ENCODE measurements around the gene SELENOF. TPM values are rescaled to one million over a fixed set of nuclear protein-coding genes. Genes with fewer than 3 reads are reported as not detected.

The SELENOF gene
- total RNA-seq, 2 experiments from 2014 or later: 140 to 141 TPM

DNA sequence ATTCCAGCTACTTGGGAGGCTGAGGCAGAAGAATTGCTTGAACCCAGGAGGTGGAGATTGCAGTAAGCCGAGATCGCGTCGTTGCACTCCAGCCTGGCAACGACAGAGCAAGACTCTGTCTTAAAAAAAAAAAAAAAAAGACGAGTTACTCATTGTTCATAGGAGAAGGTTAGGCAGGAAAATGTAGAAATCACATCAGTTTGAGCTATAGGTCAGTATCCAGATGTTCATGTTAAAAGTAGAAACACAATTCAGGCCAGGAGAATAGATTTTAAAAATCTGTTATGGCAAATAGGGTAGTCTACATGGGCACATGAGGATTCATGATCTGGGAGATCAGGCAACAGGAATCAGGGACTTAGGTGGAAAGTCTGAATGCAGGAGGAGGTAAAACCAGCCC lies 57.7 kb downstream of the SELENOF start:
- Mint-ChIP-seq H3K4me3 (no peak overlapping the region), H3K36me3 (ENCODE audit: low read depth) (peaks cover 4% of the 10 kb centered on the region), H3K9me3 (ENCODE audit: low read depth) (no peaks in the 10 kb centered on the region), H3K27ac (no peak overlapping the region), H3K27me3 (no peaks in the 10 kb centered on the region), H3K4me1 (no peaks in the 10 kb centered on the region)
- intact Hi-C loops (cut with DNase I, micrococcal nuclease): no loop called here
- ChIA-PET POLR2A (no interaction called here), CTCF (interaction anchor here (0.6 to 1.3 kb wide), 4 partner anchors 47 to 543 kb away, joined by 3 to 5 read pairs (median 4); no protein-coding TSS in a partner anchor)
- no peak for DNase-seq
- ATAC-seq: no peak

DNA sequence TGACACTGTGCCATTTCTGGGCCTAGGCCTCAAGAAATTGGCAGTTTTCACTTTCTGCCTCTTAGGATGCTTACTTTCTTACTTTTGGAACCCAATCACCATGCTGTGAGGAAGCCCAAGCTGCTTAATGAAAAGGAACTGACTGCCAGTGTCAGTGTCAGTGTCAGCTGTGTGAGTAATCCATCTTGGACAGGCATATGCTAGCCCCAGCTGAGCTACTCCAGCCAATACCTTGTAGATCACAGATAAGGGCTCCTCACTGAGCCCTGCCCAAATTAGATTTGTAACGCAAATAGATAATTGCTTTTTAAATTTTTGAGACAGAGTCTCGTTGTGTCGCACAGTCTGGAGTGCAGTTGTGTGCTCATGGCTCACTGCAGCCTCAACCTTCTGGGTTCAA lies 59.6 kb downstream of the SELENOF start:
- H3K27ac Mint-ChIP-seq: no peak overlapping the region
- DNase-seq (no peak), ATAC-seq (no peak)
- H3K9me3 Mint-ChIP-seq (ENCODE audit: low read depth): no peaks in the 10 kb centered on the region
- H3K4me1 Mint-ChIP-seq: no peaks in the 10 kb centered on the region
- POLR2A ChIA-PET: no interaction called here
- intact Hi-C loops (cut with DNase I, micrococcal nuclease): no loop called here
- CTCF ChIA-PET: no interaction called here
- H3K36me3 Mint-ChIP-seq (ENCODE audit: low read depth): peaks cover 2% of the 10 kb centered on the region
- H3K4me3 Mint-ChIP-seq: no peak overlapping the region
- H3K27me3 Mint-ChIP-seq: no peaks in the 10 kb centered on the region

DNA sequence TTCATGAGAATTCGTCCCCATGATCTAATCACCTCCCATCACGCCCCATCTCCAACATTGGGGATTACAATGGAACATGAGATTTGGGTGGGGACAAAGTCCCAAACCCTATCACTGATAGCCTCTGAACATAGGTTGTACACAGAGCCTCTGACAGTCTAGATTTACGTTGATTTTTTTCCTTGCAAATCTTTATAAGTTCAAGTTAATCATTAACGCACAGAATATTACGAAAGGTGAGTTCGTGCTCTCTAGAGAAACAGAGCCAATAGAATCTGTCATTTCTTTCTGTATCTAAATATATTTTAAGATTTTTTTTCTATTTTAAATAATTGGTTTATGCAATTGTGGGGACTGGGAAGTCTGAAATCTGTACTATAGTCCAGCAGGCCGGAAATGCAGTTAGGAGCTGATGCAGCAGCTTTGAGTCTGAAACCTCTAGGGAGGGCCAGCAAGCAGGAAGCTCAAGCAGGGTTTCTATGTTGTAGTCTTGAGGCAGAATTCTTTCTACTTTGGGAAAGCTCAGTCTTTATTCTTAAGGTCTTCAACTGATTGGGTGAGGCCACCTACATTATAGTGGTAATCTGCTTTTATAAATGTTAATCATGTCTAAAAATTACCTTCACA lies 61.0 kb downstream of the SELENOF start:
- no peaks in the 10 kb centered on the region for H3K9me3 Mint-ChIP-seq (ENCODE audit: low read depth)
- H3K4me1 Mint-ChIP-seq: no peaks in the 10 kb centered on the region
- CTCF ChIA-PET: interaction anchor here (0.9 kb wide), 1 partner anchor 19 kb away, joined by 4 read pairs; no protein-coding TSS in a partner anchor
- intact Hi-C loops (cut with DNase I, micrococcal nuclease): no loop called here
- no peak overlapping the region for H3K27ac Mint-ChIP-seq
- POLR2A ChIA-PET: no interaction called here
- no peaks in the 10 kb centered on the region for H3K27me3 Mint-ChIP-seq
- ATAC-seq (no peak), DNase-seq (no peak)
- no peak overlapping the region for H3K4me3 Mint-ChIP-seq
- H3K36me3 Mint-ChIP-seq (ENCODE audit: low read depth): no peaks in the 10 kb centered on the region

DNA sequence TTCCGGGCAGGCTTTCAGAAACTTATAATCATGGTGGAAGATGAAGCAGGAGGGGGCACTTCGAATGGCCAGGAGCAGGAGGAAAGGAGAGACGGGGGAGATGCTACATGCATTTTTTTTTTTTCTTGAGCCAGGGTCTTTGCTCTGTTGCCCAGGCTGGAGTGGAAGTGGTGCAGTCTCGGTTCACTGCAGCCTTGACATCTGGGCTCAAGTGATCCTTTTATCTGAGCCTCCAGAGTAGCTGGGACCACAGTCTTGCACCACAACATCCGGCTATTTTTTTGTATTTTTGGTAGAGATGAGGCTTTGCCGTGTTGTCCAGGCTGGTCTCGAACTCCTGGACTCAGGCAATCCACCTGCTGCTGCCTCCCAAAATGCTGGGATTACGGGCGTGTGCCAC lies 61.6 kb downstream of the SELENOF start:
- H3K27me3 Mint-ChIP-seq: no peaks in the 10 kb centered on the region
- no peak overlapping the region for H3K27ac Mint-ChIP-seq
- POLR2A ChIA-PET: no interaction called here
- no peak for ATAC-seq
- H3K9me3 Mint-ChIP-seq (ENCODE audit: low read depth): no peaks in the 10 kb centered on the region
- CTCF ChIA-PET: no interaction called here
- no peak overlapping the region for H3K4me3 Mint-ChIP-seq
- H3K36me3 Mint-ChIP-seq (ENCODE audit: low read depth): no peaks in the 10 kb centered on the region
- no peak for DNase-seq
- intact Hi-C loops (cut with DNase I, micrococcal nuclease): no loop called here
- H3K4me1 Mint-ChIP-seq: no peaks in the 10 kb centered on the region

DNA sequence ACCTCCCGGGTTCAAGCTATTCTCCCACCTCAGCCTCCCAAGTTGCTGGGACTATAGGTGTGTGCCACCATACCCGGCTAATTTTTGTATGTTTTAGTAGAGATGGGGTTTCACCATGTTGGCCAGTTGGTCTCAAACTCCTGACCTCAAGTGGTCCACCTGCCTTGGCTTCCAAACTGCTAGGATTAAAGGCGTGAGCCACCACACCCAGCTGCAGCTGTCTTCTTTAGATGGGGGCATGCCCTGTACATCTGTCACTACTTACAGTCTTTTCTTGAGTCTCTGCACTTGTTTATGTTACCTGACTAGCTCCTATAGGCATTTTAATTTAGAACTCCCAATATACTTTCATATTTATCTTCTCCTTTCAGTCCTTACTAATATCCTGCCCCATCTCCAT lies 64.2 kb downstream of the SELENOF start:
- DNase-seq (no peak), ATAC-seq (no peak)
- Mint-ChIP-seq H3K36me3 (ENCODE audit: low read depth) (no peaks in the 10 kb centered on the region), H3K27ac (no peak overlapping the region), H3K27me3 (no peaks in the 10 kb centered on the region), H3K4me1 (peaks cover 5% of the 10 kb centered on the region), H3K9me3 (ENCODE audit: low read depth) (no peaks in the 10 kb centered on the region), H3K4me3 (no peak overlapping the region)
- POLR2A ChIA-PET: no interaction called here
- CTCF ChIA-PET: interaction anchor here (1.0 kb wide), 1 partner anchor 13 kb away, joined by 3 read pairs; no protein-coding TSS in a partner anchor
- intact Hi-C loops (cut with DNase I, micrococcal nuclease): no loop called here

DNA sequence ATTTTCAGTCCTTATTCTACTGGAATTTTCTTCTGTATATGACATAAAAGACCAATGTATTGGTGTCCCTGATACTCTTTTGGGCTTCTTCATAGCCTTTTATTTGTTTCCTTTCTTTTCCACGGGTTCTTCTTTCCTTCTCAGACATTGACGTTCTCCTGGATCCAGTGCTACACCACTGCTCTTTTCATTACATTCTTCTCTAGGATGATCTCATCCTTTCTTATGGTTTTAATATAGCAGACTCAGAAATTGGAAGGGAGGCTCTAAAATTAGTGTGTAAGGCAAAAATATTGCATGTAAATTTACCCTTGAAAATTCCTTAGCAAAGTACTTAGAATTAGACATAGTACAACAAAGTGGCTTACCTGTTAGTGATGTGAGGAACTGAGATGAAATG lies 65.3 kb downstream of the SELENOF start:
- ATAC-seq: no peak
- intact Hi-C loops (cut with DNase I, micrococcal nuclease): no loop called here
- ChIA-PET POLR2A (no interaction called here), CTCF (no interaction called here)
- no peak for DNase-seq
- no peaks in the 10 kb centered on the region for H3K27me3 Mint-ChIP-seq
- no peaks in the 10 kb centered on the region for H3K36me3 Mint-ChIP-seq (ENCODE audit: low read depth)
- H3K4me3 Mint-ChIP-seq: no peak overlapping the region
- H3K27ac Mint-ChIP-seq: no peak overlapping the region
- no peaks in the 10 kb centered on the region for H3K9me3 Mint-ChIP-seq (ENCODE audit: low read depth)
- peaks cover 5% of the 10 kb centered on the region for H3K4me1 Mint-ChIP-seq

DNA sequence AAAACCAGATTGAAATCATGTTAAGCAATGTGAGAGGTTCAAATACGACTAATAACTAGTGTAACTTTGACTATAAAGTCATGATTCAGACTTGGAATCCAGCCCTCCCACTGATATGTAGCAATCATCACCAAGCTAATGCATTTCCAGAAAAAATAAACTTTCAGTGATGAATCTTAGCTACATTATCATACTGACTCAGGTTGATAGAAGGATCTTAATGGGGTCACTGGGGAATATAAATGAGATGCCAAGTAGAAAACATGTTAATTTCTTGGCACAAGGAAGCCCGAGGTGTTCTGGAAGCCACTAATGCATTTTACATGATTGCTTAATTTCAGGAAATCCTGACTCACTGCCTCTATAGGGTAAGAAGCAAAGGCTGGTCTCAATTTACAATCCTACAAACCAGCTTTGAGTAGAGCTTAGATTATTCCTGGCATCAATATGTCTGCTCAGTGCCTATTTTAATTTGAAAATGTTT lies 67.7 kb downstream of the SELENOF start:
- ATAC-seq (peak; percentile 44), DNase-seq (no peak)
- Mint-ChIP-seq H3K27ac (no peak overlapping the region), H3K27me3 (no peaks in the 10 kb centered on the region), H3K9me3 (ENCODE audit: low read depth) (no peaks in the 10 kb centered on the region), H3K4me3 (no peak overlapping the region), H3K4me1 (peaks cover 5% of the 10 kb centered on the region), H3K36me3 (ENCODE audit: low read depth) (no peaks in the 10 kb centered on the region)
- intact Hi-C loops (cut with DNase I, micrococcal nuclease): no loop called here
- ChIA-PET POLR2A (no interaction called here), CTCF (interaction anchor here (0.6 to 1.4 kb wide), 4 partner anchors 13 to 239 kb away, joined by 3 to 8 read pairs (median 3); partner anchors contain the start of gene SH3GLB1)

DNA sequence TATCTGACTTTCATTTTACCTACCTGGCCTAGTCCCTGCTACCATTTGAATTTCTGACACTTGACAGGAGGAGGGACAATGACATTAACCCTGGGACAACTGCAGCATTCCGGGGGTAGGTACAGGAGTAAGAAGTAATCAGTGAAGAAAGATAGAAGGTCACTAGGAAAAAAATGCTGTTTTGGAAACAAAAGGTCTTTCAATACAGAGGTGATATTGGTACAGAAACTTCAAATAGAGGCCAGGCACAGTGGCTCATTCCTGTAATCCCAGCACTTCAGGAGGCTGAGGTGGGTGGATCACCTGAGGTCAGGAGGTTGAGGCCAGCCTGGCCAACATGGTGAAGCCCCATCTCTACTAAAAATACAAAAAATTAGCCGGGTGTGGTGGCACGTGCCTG lies 68.4 kb downstream of the SELENOF start:
- no peak overlapping the region for H3K27ac Mint-ChIP-seq
- intact Hi-C loops (cut with DNase I, micrococcal nuclease): no loop called here
- DNase-seq (no peak), ATAC-seq (no peak)
- ChIA-PET CTCF (interaction anchor here (1.3 kb wide), 1 partner anchor 12 kb away, joined by 8 read pairs; no protein-coding TSS in a partner anchor), POLR2A (no interaction called here)
- H3K4me1 Mint-ChIP-seq: peaks cover 5% of the 10 kb centered on the region
- H3K9me3 Mint-ChIP-seq (ENCODE audit: low read depth): no peaks in the 10 kb centered on the region
- no peak overlapping the region for H3K4me3 Mint-ChIP-seq
- no peaks in the 10 kb centered on the region for H3K36me3 Mint-ChIP-seq (ENCODE audit: low read depth)
- no peaks in the 10 kb centered on the region for H3K27me3 Mint-ChIP-seq

DNA sequence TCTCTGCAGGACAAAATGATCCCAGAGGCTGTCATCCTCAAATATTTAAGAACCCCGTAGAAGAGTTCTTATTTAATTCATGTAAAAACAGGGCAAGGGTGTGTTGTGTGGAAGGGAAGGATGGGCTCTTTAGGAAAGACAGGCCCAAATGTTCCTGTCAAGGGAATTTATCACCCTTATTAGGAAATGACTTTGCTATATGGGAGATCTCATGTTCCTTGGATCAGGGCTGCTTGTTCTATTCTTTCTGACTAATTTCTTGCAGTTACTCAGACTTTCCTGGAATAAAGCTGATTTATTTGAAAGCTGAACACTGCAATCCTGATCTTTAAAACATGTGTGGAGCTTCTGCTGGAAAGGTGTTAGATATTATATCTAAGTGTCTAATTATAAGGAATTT lies 72.8 kb downstream of the SELENOF start:
- ChIA-PET CTCF (no interaction called here), POLR2A (no interaction called here)
- intact Hi-C loops (cut with DNase I, micrococcal nuclease): no loop called here
- no peaks in the 10 kb centered on the region for H3K36me3 Mint-ChIP-seq (ENCODE audit: low read depth)
- ATAC-seq: no peak
- no peak for DNase-seq
- H3K27ac Mint-ChIP-seq: no peak overlapping the region
- no peak overlapping the region for H3K4me3 Mint-ChIP-seq
- no peaks in the 10 kb centered on the region for H3K27me3 Mint-ChIP-seq
- H3K9me3 Mint-ChIP-seq (ENCODE audit: low read depth): no peaks in the 10 kb centered on the region
- peaks cover 3% of the 10 kb centered on the region for H3K4me1 Mint-ChIP-seq

DNA sequence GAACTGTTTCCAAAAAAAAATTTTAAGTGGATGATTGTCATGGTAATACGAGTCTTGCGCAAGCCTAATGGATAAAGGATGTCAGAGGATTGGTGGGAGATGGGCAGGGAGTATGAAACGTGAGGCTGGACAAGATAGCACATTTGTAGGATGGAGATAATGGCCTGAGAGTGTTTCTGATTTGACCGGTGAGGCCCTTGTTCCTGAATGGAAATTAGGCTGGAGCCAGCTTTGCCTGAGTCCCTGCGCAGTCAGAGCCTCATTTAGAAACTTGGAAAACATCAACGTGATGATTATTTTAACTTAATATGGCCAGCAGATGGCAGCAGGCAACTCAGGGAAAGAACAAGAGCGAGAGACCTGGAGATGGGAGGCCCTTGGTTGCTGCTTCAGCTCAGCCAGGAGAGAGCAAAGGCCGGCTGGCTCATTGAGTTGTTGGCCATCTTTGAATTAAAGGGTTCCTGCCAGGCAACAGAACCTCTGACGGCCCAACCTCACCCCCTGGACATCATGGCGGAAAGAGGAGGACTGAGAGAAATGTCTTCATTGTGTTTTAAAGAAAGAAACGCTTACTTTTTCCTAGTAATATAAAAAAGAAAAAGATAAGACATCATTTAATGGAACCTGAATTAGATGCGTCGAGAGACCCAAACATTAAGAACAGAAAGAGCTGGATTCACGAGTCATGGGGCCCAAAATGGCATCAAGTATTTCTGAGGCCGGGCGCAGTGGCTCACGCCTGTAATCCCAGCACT lies 80.3 kb downstream of the SELENOF start:
- ChIA-PET POLR2A (no interaction called here), CTCF (interaction anchor here (0.6 to 6.0 kb wide), 22 partner anchors 9 to 346 kb away, joined by 3 to 90 read pairs (median 4); no protein-coding TSS in a partner anchor)
- no peaks in the 10 kb centered on the region for H3K36me3 Mint-ChIP-seq (ENCODE audit: low read depth)
- no peak overlapping the region for H3K4me3 Mint-ChIP-seq
- ATAC-seq: peak; percentile 77
- no peaks in the 10 kb centered on the region for H3K27me3 Mint-ChIP-seq
- no peaks in the 10 kb centered on the region for H3K9me3 Mint-ChIP-seq (ENCODE audit: low read depth)
- H3K4me1 Mint-ChIP-seq: peaks cover 3% of the 10 kb centered on the region
- intact Hi-C loops (cut with DNase I, micrococcal nuclease): loop anchor here (1.0 kb wide), 2 partner anchors 132 to 251 kb away; no protein-coding TSS in a partner anchor
- peak; percentile 74 for DNase-seq
- H3K27ac Mint-ChIP-seq: no peak overlapping the region

DNA sequence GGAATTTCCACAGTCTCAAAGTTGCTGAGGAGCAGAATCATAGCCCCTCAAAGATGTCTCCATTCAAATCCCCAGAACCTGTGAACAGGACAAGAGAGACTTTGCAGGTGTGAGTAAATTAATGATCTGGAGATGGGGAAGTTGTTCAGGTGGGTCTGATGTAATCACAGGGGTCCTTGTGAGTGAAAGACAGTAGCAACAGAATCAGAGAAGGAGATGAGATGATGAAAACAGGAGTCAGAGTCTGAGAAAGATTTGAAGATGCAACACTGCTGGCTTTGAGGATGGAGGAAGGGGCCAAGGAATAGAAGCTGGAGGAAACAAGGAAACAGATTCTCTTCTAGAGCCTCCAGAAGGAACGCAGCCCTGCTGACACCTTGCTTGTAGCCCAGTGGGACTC lies 81.5 kb downstream of the SELENOF start:
- POLR2A ChIA-PET: no interaction called here
- ATAC-seq: no peak
- H3K36me3 Mint-ChIP-seq (ENCODE audit: low read depth): no peaks in the 10 kb centered on the region

DNA sequence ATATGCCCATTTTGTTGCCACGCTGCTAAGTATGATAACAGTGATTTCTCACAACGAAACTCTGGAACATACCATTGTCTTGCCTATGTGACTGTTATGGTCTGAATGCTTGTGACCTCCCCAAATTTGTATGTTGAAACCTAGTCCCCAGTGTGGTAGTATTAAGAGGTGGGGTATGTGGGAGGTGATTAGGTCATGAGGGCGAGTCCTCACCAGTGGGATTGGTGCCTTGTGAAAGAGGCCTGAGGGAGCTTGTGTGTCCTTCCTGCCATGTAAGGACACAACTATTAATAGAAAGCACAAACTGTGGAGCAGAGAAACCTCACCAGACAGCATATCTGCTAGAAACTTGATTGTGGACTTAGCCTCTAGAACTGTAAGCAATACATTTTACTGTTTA lies 84.6 kb downstream of the SELENOF start:
- DNase-seq (no peak), ATAC-seq (no peak)
- ChIA-PET POLR2A (no interaction called here), CTCF (interaction anchor here (0.6 to 0.9 kb wide), 2 partner anchors 89 to 139 kb away, joined by 3 read pairs; no protein-coding TSS in a partner anchor)
- Mint-ChIP-seq H3K36me3 (ENCODE audit: low read depth) (no peaks in the 10 kb centered on the region), H3K9me3 (ENCODE audit: low read depth) (no peaks in the 10 kb centered on the region), H3K27me3 (no peaks in the 10 kb centered on the region), H3K27ac (no peak overlapping the region), H3K4me1 (peaks cover 3% of the 10 kb centered on the region), H3K4me3 (no peak overlapping the region)
- intact Hi-C loops (cut with DNase I, micrococcal nuclease): no loop called here

More for the DNA sequence above, 81.5 kb downstream of the SELENOF start:
- no peak overlapping the region for H3K27ac Mint-ChIP-seq
- no peaks in the 10 kb centered on the region for H3K27me3 Mint-ChIP-seq
- H3K9me3 Mint-ChIP-seq (ENCODE audit: low read depth): no peaks in the 10 kb centered on the region
- intact Hi-C loops (cut with DNase I, micrococcal nuclease): no loop called here
- no peak for DNase-seq
- H3K4me1 Mint-ChIP-seq: peaks cover 3% of the 10 kb centered on the region
- CTCF ChIA-PET: interaction anchor here (6.0 kb wide), 1 partner anchor 252 kb away, joined by 90 read pairs; no protein-coding TSS in a partner anchor
- no peak overlapping the region for H3K4me3 Mint-ChIP-seq
